ENCODE data around the gene AP1G2.
A peak's percentile ranks its signal among the peaks of the same experiment; 100 is the strongest.

Gene AP1G2

GRCh38 chr14:23572524-23572828, 4.9 kb upstream of the AP1G2 start:
- DNase-seq (ENCODE audit: low read depth in 4 of 4, low spot score in 1 of 4), result no peak

- DNase-seq (ENCODE audit: low read depth in 4 of 4, low spot score in 1 of 4), result no peak
Measured at GRCh38 chr14:23571701-23572523, 4.3 kb upstream of the AP1G2 start.

- no peak for DNase-seq (ENCODE audit: low read depth in 4 of 4, low spot score in 1 of 4)
Measured at GRCh38 chr14:23570806-23571483, 3.4 kb upstream of the AP1G2 start.

GRCh38 chr14:23569443-23570151, 2.0 kb upstream of the AP1G2 start:
- no peak for DNase-seq (ENCODE audit: low read depth in 4 of 4, low spot score in 1 of 4)

- DNase-seq (ENCODE audit: low read depth in 4 of 4, low spot score in 1 of 4), result no peak
Measured at GRCh38 chr14:23568600-23569331, 1.2 kb upstream of the AP1G2 start.

- DNase-seq (ENCODE audit: low read depth in 4 of 4, low spot score in 1 of 4), result no peak
Measured at GRCh38 chr14:23568021-23568599, 519 bp upstream of the AP1G2 start.

GRCh38 chr14:23566778-23567185, 809 bp downstream of the AP1G2 start:
- DNase-seq (ENCODE audit: low read depth in 4 of 4, low spot score in 1 of 4), result no peak

GRCh38 chr14:23566112-23566777, 1.3 kb downstream of the AP1G2 start:
- DNase-seq (ENCODE audit: low read depth in 4 of 4, low spot score in 1 of 4), result no peak

- DNase-seq (ENCODE audit: low read depth in 4 of 4, low spot score in 1 of 4), result no peak
Measured at GRCh38 chr14:23565626-23566025, 2.0 kb downstream of the AP1G2 start.

- DNase-seq (ENCODE audit: low read depth in 4 of 4, low spot score in 1 of 4), result no peak
Measured at GRCh38 chr14:23564876-23565275, 2.7 kb downstream of the AP1G2 start.

GRCh38 chr14:23564181-23564812, 3.3 kb downstream of the AP1G2 start:
- no peak for DNase-seq (ENCODE audit: low read depth in 4 of 4, low spot score in 1 of 4)

- DNase-seq (ENCODE audit: low read depth in 4 of 4, low spot score in 1 of 4), result no peak
Measured at GRCh38 chr14:23563473-23564180, 4.0 kb downstream of the AP1G2 start.

- DNase-seq (ENCODE audit: low read depth in 4 of 4, low spot score in 1 of 4), result peak in 2 of 4 experiments; percentile 30 to 41
Measured at GRCh38 chr14:23562822-23563472, 4.6 kb downstream of the AP1G2 start.

GRCh38 chr14:23561873-23562821, 5.4 kb downstream of the AP1G2 start:
- no peak for DNase-seq (ENCODE audit: low read depth in 4 of 4, low spot score in 1 of 4)

- no peak for DNase-seq (ENCODE audit: low read depth in 4 of 4, low spot score in 1 of 4)
Measured at GRCh38 chr14:23561259-23561658, 6.3 kb downstream of the AP1G2 start.

GRCh38 chr14:23559926-23560520, 7.6 kb downstream of the AP1G2 start:
- no peak for DNase-seq (ENCODE audit: low read depth in 4 of 4, low spot score in 1 of 4)

Measured in stimulated activated CD4-positive, alpha-beta T cell treated with anti-CD3 and anti-CD28 coated beads, Interleukin-1b, Interleukin-23, amount 100 ng/mL, for 24 hours (primary cell).